Uterus (tissue), 2 donors: ENCODE data around the gene MRPL14.

Source experiments
- POLR2A ChIP-seq, 2 donors: fragments of 450-650 bp; IDR thresholded peaks; one replicate each; pipeline ENCODE4 v1.6.1; 2016; ENCODE audit warnings: antibody characterized with exemption in 2 of 2, mild to moderate bottlenecking in 1 of 2, moderate library complexity in 1 of 2
- TF ChIP-seq, protein P1 (sequence below), 4 experiments: fragments of 200-600 bp in 2 of 4; fragments of 450-650 bp in 2 of 4; sonication (generic) in 2 of 4; IDR thresholded peaks; one replicate each; pipeline ENCODE4 v1.5.1; 2016 to 2019; ENCODE audit warnings: antibody characterized with exemption in 4 of 4, mild to moderate bottlenecking in 2 of 4, moderate library complexity in 1 of 4

DNA sequence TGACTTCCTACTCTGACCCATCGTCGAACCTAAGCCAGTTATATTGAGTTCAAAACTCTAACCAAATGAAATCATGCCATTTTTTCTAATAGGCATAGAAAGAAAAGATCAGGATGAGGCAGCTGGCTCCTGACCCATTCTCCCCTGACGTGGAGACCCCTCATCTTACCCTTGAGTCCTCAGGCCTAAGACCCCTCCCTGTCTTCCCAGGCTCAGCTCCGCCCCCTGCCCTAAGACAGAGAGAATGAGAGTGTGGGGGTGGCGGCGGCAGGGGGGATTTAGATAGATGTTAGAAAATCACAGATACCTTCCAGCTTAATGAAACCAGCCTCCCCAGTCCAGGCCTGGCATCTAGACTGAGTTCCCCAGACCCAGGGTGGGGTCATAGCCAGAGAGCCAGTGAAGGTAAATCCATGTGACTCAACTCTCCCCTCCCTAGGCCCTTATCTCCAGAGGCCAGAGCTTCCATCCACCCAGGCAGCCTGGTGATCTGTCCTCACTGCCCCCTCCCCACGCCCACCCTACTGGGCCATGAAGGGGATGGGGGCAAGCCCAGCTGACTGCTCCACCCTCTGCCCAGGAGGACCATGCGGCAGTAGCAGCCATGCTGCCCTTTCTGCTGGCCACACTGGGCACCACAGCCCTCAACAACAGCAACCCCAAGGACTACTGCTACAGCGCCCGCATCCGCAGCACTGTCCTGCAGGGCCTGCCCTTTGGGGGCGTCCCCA, 6.9 kb upstream of the MRPL14 start:
- TF ChIP-seq, protein P1, sequence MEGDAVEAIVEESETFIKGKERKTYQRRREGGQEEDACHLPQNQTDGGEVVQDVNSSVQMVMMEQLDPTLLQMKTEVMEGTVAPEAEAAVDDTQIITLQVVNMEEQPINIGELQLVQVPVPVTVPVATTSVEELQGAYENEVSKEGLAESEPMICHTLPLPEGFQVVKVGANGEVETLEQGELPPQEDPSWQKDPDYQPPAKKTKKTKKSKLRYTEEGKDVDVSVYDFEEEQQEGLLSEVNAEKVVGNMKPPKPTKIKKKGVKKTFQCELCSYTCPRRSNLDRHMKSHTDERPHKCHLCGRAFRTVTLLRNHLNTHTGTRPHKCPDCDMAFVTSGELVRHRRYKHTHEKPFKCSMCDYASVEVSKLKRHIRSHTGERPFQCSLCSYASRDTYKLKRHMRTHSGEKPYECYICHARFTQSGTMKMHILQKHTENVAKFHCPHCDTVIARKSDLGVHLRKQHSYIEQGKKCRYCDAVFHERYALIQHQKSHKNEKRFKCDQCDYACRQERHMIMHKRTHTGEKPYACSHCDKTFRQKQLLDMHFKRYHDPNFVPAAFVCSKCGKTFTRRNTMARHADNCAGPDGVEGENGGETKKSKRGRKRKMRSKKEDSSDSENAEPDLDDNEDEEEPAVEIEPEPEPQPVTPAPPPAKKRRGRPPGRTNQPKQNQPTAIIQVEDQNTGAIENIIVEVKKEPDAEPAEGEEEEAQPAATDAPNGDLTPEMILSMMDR (IDR thresholded peaks at IDR 0.05) = no peak
- no peak for TF ChIP-seq POLR2A (IDR thresholded peaks at IDR 0.05)
